ENCODE data around the gene ZRANB3. TPM values are rescaled to one million over a fixed set of nuclear protein-coding genes. Genes with fewer than 3 reads are reported as not detected.

The ZRANB3 gene
- total and polyA plus RNA-seq, 2 experiments from 2014 or later = 5.7 to 6.4 TPM

DNA sequence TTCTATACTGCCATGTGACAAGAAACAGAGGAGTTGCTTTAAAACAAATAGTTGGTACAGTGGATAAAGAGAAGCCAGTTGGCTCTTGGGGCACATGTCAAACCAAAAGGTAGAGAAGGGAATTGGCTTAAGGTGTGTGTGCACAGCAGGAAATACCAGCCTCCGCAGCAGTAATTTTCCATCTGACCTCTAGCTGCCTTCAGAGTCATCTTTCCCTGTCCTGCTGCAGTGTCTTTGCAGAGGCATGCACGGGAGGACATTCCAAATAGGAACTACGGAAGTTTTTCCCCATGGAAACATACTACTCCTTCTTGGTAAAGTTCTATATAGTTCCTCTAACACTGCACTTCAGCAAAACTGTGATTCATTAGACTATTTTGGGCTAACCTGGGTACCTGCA, 379.4 kb downstream of the ZRANB3 start:
- WGBS, 2 experiments (ENCODE audit: low coverage in 1 of 2, low lambda C conversion rate in 2 of 2, missing lambda C conversion rate in 2 of 2) = 79 to 82% methylated on average over 3 of the region's 3 CpGs
- H3K4me2 ChIP-seq (ENCODE audit: unreplicated experiment) = no peak overlapping the region
- H3K27ac ChIP-seq = no peak overlapping the region
- H3K79me2 ChIP-seq (ENCODE audit: insufficient read depth) = peaks cover 52% of the 10 kb centered on the region
- no peaks in the 10 kb centered on the region for H3K9me2 ChIP-seq (ENCODE audit: insufficient read depth)
- H3F3A ChIP-seq (ENCODE audit: insufficient read depth) = no peaks in the 10 kb centered on the region
- no peaks in the 10 kb centered on the region for H3K27me3 ChIP-seq (replicated peaks; ENCODE audit: insufficient read depth)
- H3K4me1 ChIP-seq (ENCODE audit: insufficient read depth) = peaks cover 7% of the 10 kb centered on the region; the same call in 1 of the 2 replicates
- TF ChIP-seq EZH2 (IDR thresholded peaks at IDR 0.05; ENCODE audit: insufficient read depth, poor library complexity, severe bottlenecking) (no peak), EZH2phosphoT487 (IDR thresholded peaks at IDR 0.05; ENCODE audit: insufficient read depth, low read depth) (no peak)
- 0 out of 2 replicates have a peak, but pooled peaks cover 6% of the 10 kb centered on the region for H4K20me1 ChIP-seq (ENCODE audit: insufficient read depth)
- H2AFZ ChIP-seq = no peak overlapping the region
- no peak overlapping the region for H3K9ac ChIP-seq
- no peak overlapping the region for H3K4me3 ChIP-seq
- no peak for DNase-seq
- no peaks in the 10 kb centered on the region for H3K9me3 ChIP-seq (ENCODE audit: low read depth)
- in situ Hi-C loops (cut with MboI) = no loop called here
- H3K36me3 ChIP-seq (ENCODE audit: low read depth) = peaks cover 60% of the 10 kb centered on the region

DNA sequence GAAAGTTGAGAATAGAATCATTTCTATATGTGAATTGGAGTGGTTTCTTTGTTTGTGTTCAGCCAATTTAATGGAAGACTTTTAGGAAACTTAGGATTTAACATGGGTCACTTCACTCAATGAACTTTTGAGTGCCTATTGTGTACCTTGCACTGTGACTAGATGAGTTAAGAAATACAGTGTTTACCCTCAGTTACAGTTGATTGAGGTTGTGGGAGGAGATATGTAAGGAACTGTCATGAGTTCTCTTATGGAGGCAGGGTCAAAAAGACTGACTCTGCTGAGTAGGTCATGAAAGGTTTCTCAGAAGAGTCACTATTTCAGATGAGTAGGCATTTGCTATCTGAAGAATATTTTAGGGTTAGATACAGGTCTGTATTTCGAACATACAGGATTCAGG, 380.3 kb downstream of the ZRANB3 start:
- Histone ChIP-seq H3K4me2 (ENCODE audit: unreplicated experiment) (no peak overlapping the region), H3K4me1 (ENCODE audit: insufficient read depth) (peaks cover 7% of the 10 kb centered on the region; the same call in 1 of the 2 replicates), H3F3A (ENCODE audit: insufficient read depth) (no peaks in the 10 kb centered on the region), H3K9me2 (ENCODE audit: insufficient read depth) (no peaks in the 10 kb centered on the region), H3K27me3 (replicated peaks; ENCODE audit: insufficient read depth) (no peaks in the 10 kb centered on the region), H3K9me3 (ENCODE audit: low read depth) (no peaks in the 10 kb centered on the region), H3K79me2 (ENCODE audit: insufficient read depth) (peaks cover 61% of the 10 kb centered on the region), H3K36me3 (ENCODE audit: low read depth) (peaks cover 51% of the 10 kb centered on the region), H3K4me3 (no peak overlapping the region), H3K27ac (no peak overlapping the region), H3K9ac (no peak overlapping the region), H4K20me1 (ENCODE audit: insufficient read depth) (0 out of 2 replicates have a peak, but pooled peaks cover 10% of the 10 kb centered on the region), H2AFZ (no peak overlapping the region)
- no peak for DNase-seq
- in situ Hi-C loops (cut with MboI) = no loop called here
- no peak for TF ChIP-seq EZH2phosphoT487 (IDR thresholded peaks at IDR 0.05; ENCODE audit: insufficient read depth, low read depth)
- TF ChIP-seq EZH2 (IDR thresholded peaks at IDR 0.05; ENCODE audit: insufficient read depth, poor library complexity, severe bottlenecking) = no peak
- WGBS, 2 experiments (ENCODE audit: low coverage in 1 of 2, low lambda C conversion rate in 2 of 2, missing lambda C conversion rate in 2 of 2) = 96 to 100% methylated on average over 1 of the region's 1 CpG

DNA sequence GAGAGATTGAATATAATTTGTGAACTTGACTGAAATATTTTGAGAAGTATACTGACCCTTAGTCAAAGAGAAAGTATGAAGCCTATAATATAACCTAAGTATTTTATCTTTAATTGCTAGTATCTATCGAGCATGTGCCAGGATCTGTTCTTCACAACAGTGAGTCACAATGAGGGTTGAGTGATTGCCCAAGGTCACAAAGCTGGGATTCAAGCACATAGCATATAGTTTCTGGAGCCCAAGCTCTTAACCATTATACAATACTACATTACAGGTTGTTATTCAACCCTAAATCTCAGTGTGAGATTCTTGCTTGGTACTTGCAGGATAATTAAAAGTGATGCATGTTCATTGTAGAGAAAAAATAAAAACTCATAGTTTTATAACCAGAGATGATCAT, 381.8 kb downstream of the ZRANB3 start:
- no peaks in the 10 kb centered on the region for H3K9me2 ChIP-seq (ENCODE audit: insufficient read depth)
- in situ Hi-C loops (cut with MboI) = no loop called here
- peak; percentile 59 for DNase-seq

DNA sequence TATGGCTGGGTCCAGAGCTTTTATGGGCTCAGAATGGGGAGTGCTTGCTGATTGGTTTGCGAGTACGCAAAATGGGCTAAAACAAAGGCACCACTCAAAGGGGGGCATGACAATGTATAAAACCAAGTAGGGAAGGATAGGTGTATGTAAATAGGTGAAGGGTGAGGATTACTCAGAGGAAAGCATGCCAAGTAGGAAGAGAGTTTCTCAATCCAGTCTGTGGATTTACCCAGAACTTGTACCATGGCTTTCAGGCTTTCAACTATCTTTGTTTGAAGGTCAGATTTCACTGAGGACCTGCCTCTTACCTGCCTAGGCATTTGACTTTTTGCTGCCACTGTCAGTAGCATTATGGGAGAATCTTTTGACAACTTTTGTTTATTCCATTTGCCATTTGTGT, 386.7 kb downstream of the ZRANB3 start:
- H3K4me1 ChIP-seq (ENCODE audit: insufficient read depth) = peaks cover 4% of the 10 kb centered on the region; the same call in 1 of the 2 replicates
- no peak overlapping the region for H3K9ac ChIP-seq
- no peaks in the 10 kb centered on the region for H3K9me2 ChIP-seq (ENCODE audit: insufficient read depth)
- no peaks in the 10 kb centered on the region for H3K27me3 ChIP-seq (replicated peaks; ENCODE audit: insufficient read depth)
- no peaks in the 10 kb centered on the region for H3K9me3 ChIP-seq (ENCODE audit: low read depth)
- TF ChIP-seq EZH2phosphoT487 (IDR thresholded peaks at IDR 0.05; ENCODE audit: insufficient read depth, low read depth) (no peak), EZH2 (IDR thresholded peaks at IDR 0.05; ENCODE audit: insufficient read depth, poor library complexity, severe bottlenecking) (no peak)
- no peak overlapping the region for H3K4me3 ChIP-seq
- 92 to 93% methylated on average over 2 of the region's 2 CpGs for WGBS, 2 experiments (ENCODE audit: low coverage in 1 of 2, low lambda C conversion rate in 2 of 2, missing lambda C conversion rate in 2 of 2)
- peaks cover 23% of the 10 kb centered on the region for H3K36me3 ChIP-seq (ENCODE audit: low read depth)
- H3K4me2 ChIP-seq (ENCODE audit: unreplicated experiment) = no peak overlapping the region
- H3K27ac ChIP-seq = no peak overlapping the region
- DNase-seq = no peak
- in situ Hi-C loops (cut with MboI) = no loop called here
- peaks cover 95% of the 10 kb centered on the region for H3K79me2 ChIP-seq (ENCODE audit: insufficient read depth)
- H2AFZ ChIP-seq = no peak overlapping the region
- peaks cover 9% of the 10 kb centered on the region; the same call in 1 of the 2 replicates for H4K20me1 ChIP-seq (ENCODE audit: insufficient read depth)
- no peaks in the 10 kb centered on the region for H3F3A ChIP-seq (ENCODE audit: insufficient read depth)

More for the DNA sequence above, 381.8 kb downstream of the ZRANB3 start:
- Histone ChIP-seq H3F3A (ENCODE audit: insufficient read depth) (no peaks in the 10 kb centered on the region), H3K79me2 (ENCODE audit: insufficient read depth) (peaks cover 72% of the 10 kb centered on the region), H3K36me3 (ENCODE audit: low read depth) (peaks cover 38% of the 10 kb centered on the region), H3K4me3 (no peak overlapping the region), H3K4me2 (ENCODE audit: unreplicated experiment) (no peak overlapping the region), H3K27ac (no peak overlapping the region), H3K9ac (no peak overlapping the region), H3K9me3 (ENCODE audit: low read depth) (no peaks in the 10 kb centered on the region), H3K27me3 (replicated peaks; ENCODE audit: insufficient read depth) (no peaks in the 10 kb centered on the region), H4K20me1 (ENCODE audit: insufficient read depth) (0 out of 2 replicates have a peak, but pooled peaks cover 10% of the 10 kb centered on the region), H2AFZ (no peak overlapping the region), H3K4me1 (ENCODE audit: insufficient read depth) (peaks cover 7% of the 10 kb centered on the region; the same call in 1 of the 2 replicates)
- TF ChIP-seq EZH2 (IDR thresholded peaks at IDR 0.05; ENCODE audit: insufficient read depth, poor library complexity, severe bottlenecking) = no peak
- no peak for TF ChIP-seq EZH2phosphoT487 (IDR thresholded peaks at IDR 0.05; ENCODE audit: insufficient read depth, low read depth)
- WGBS, 2 experiments (ENCODE audit: low coverage in 1 of 2, low lambda C conversion rate in 2 of 2, missing lambda C conversion rate in 2 of 2) = 65 to 68% methylated on average over 1 of the region's 1 CpG

Measured in GM23248 (cell line).